Fibroblast of lung (primary cell): ENCODE data around the gene CGRRF1. TPM values are rescaled to one million over a fixed set of nuclear protein-coding genes. Genes with fewer than 3 reads are reported as not detected.

ENCODE experiments used
- DNase-seq, 2 donors: peaks; one replicate each; pipeline versions ENCODE4 v3.0.0 to v3.0.0-alpha.2; 2010; ENCODE audit warnings: low read depth in 2 of 2
- H2AFZ ChIP-seq: 2 replicates; pipeline ENCODE4 v1.5.1; 2012; ENCODE audit warnings: low read length, control low read depth, inconsistent platforms
- H3K27ac ChIP-seq: 2 replicates; pipeline ENCODE4 v1.5.1; 2011; ENCODE audit warnings: low read length, control low read depth; ENCODE audit not compliant: insufficient read depth
- H3K27me3 ChIP-seq: 2 replicates; pipeline ENCODE4 v1.5.1; 2011; ENCODE audit warnings: mild to moderate bottlenecking, low read length; ENCODE audit not compliant: control insufficient read depth, insufficient read depth
- H3K36me3 ChIP-seq: 2 replicates; pipeline ENCODE4 v1.5.1; 2011; ENCODE audit warnings: low read length; ENCODE audit not compliant: control insufficient read depth, insufficient read depth
- H3K4me1 ChIP-seq: 2 replicates; pipeline ENCODE4 v1.5.1; 2011; ENCODE audit warnings: low read length; ENCODE audit not compliant: control insufficient read depth, insufficient read depth; ENCODE audit errors: extremely low read depth
- H3K4me2 ChIP-seq: 2 replicates; pipeline ENCODE4 v1.5.1; 2011; ENCODE audit warnings: low read length, control low read depth; ENCODE audit not compliant: insufficient read depth; ENCODE audit errors: extremely low read depth
- H3K4me3 ChIP-seq, 4 experiments: fragments of 200-600 bp in 1 of 4; sonication (generic) in 1 of 4; replicated peaks in 1 of 4; 2 replicates each; pipeline ENCODE4 v1.5.1; 2011 to 2016; ENCODE audit warnings: low read length in 4 of 4, low read depth in 3 of 4, mild to moderate bottlenecking in 3 of 4, control low read depth in 2 of 4, inconsistent platforms in 1 of 4, mixed read lengths in 1 of 4; ENCODE audit not compliant: insufficient read depth in 1 of 4; ENCODE audit errors: control extremely low read depth in 1 of 4
- H3K79me2 ChIP-seq: 2 replicates; pipeline ENCODE4 v1.5.1; 2012; ENCODE audit warnings: mild to moderate bottlenecking, low read length, inconsistent platforms; ENCODE audit not compliant: control insufficient read depth, insufficient read depth
- H3K9ac ChIP-seq: 2 replicates; pipeline ENCODE4 v1.5.1; 2011; ENCODE audit warnings: mild to moderate bottlenecking, low read length, control low read depth; ENCODE audit not compliant: insufficient read depth
- H3K9me3 ChIP-seq: 2 replicates; pipeline ENCODE4 v1.5.1; 2012; ENCODE audit warnings: low read depth, low read length; ENCODE audit not compliant: control insufficient read depth, insufficient read depth
- H4K20me1 ChIP-seq: 2 replicates; pipeline ENCODE4 v1.5.1; 2011; ENCODE audit warnings: low read length; ENCODE audit not compliant: control insufficient read depth, insufficient read depth; ENCODE audit errors: extremely low read depth
- EZH2 ChIP-seq: IDR thresholded peaks from 2 replicates; pipeline ENCODE4 v1.5.1; 2012; ENCODE audit warnings: low read length, control low read depth, mild to moderate bottlenecking; ENCODE audit errors: missing control alignments
- polyA plus RNA-seq, 2 donors: library from polyadenylated mRNA; depleted of rRNA in 1 of 2; stranded (reverse) in 1 of 2; unstranded in 1 of 2; fragments of >200 nt; gene quantifications; 2 replicates each; pipeline ENCODE4 v1.2.1, GENCODE V29; 2011 to 2012; ENCODE audit warnings: missing spikeins in 1 of 2
- total RNA-seq: library from RNA; depleted of rRNA; stranded (reverse); fragments of >200 nt; gene quantifications from 2 replicates; pipeline ENCODE4 v1.2.1, GENCODE V29; 2014
- TF ChIP-seq, protein P1 (sequence below), 2 donors: IDR thresholded peaks in 1 of 2; conservative IDR thresholded peaks in 1 of 2; 1 replicate in 1 of 2; 2 replicates in 1 of 2; pipeline ENCODE4 v1.5.1; 2011 to 2012; ENCODE audit warnings: low read length in 2 of 2, control low read depth in 1 of 2, inconsistent platforms in 1 of 2, low read depth in 1 of 2, mild to moderate bottlenecking in 1 of 2

The CGRRF1 gene
- total and polyA plus RNA-seq, 2 donors (not counting 1 experiment from before 2014, with no cell fraction given), result 15.8 to 23.0 TPM

DNA sequence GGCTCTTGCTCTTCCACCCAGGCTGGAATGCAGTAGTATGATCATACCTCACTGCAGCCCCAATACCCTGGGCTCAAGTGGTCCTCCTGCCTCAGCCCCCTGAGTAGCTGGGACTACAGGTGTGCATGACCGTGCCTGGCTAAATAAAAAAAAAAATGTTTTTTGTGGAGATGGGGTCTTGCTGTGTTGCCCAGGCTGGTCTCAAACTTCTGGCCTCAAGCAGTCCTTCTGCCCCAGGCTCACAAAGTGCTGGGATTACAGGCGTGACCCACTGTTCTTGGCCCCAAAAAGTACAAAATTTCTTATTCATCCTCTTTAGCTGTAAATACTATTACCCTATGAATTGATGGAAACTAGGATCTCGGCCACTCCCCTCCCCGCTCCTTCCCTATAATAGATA, 14.7 kb downstream of the CGRRF1 start:
- Histone ChIP-seq H3K4me2 (no peak overlapping the region), H3K27ac (no peak overlapping the region), H3K4me1 (no peaks in the 10 kb centered on the region), H3K9ac (no peak overlapping the region), H3K27me3 (no peaks in the 10 kb centered on the region), H4K20me1 (no peaks in the 10 kb centered on the region), H3K9me3 (no peaks in the 10 kb centered on the region), H3K4me3 (no peak overlapping the region), H2AFZ (no peak overlapping the region), H3K36me3 (no peaks in the 10 kb centered on the region), H3K79me2 (no peaks in the 10 kb centered on the region)
- DNase-seq, result no peak
- TF ChIP-seq, protein P1, sequence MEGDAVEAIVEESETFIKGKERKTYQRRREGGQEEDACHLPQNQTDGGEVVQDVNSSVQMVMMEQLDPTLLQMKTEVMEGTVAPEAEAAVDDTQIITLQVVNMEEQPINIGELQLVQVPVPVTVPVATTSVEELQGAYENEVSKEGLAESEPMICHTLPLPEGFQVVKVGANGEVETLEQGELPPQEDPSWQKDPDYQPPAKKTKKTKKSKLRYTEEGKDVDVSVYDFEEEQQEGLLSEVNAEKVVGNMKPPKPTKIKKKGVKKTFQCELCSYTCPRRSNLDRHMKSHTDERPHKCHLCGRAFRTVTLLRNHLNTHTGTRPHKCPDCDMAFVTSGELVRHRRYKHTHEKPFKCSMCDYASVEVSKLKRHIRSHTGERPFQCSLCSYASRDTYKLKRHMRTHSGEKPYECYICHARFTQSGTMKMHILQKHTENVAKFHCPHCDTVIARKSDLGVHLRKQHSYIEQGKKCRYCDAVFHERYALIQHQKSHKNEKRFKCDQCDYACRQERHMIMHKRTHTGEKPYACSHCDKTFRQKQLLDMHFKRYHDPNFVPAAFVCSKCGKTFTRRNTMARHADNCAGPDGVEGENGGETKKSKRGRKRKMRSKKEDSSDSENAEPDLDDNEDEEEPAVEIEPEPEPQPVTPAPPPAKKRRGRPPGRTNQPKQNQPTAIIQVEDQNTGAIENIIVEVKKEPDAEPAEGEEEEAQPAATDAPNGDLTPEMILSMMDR (conservative IDR thresholded peaks at IDR 0.05 in 1 of 2, IDR thresholded peaks at IDR 0.05 in 1 of 2; ENCODE audit: low read depth in 1 of 2, low read length in 2 of 2), result no peak
- TF ChIP-seq EZH2, result no peak

DNA sequence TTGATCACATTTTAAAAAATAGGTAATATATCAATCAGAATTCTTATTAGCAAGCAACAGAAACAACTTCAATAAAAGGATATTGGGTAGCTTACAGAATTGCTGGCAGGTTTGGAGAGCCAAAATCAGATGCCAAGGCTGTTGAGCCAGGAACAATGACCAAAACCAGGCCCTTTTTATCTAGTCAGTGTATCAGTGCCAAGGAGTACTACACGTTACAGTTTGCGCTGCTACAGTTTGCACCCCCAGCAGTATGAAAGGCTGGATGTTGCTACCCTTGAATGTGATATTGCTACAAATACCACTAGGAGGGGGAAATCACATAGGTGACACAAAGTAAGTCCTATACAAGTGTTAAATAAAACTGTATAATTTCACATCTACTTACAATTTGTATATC, 19.3 kb downstream of the CGRRF1 start:
- Histone ChIP-seq H3K4me3 (no peak overlapping the region), H3K4me1 (no peaks in the 10 kb centered on the region), H3K9ac (no peak overlapping the region), H3K79me2 (no peaks in the 10 kb centered on the region), H3K27me3 (no peaks in the 10 kb centered on the region), H3K4me2 (no peak overlapping the region), H2AFZ (no peak overlapping the region), H3K36me3 (no peaks in the 10 kb centered on the region), H3K9me3 (no peaks in the 10 kb centered on the region), H3K27ac (no peak overlapping the region), H4K20me1 (no peaks in the 10 kb centered on the region)
- DNase-seq, result no peak
- TF ChIP-seq EZH2, result no peak
- TF ChIP-seq, protein P1 (conservative IDR thresholded peaks at IDR 0.05 in 1 of 2, IDR thresholded peaks at IDR 0.05 in 1 of 2; ENCODE audit: low read depth in 1 of 2, low read length in 2 of 2), result no peak

DNA sequence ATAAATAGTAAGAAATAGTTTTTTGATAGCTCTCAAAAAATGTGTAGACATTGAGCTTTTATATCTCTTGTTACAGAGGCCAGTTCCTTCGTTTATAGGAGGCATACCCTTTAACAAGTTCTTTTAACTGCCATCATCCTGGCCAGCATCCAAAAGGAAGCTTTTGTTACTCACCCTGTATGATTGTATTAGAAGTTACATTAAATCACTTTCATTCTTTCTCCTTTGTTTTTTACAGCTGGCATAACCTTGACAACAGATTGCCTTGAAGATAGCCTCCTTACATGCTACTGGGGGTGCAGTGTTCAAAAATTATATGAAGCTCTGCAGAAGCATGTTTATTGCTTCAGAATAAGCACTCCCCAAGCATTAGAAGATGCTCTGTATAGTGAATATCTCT, 20.1 kb downstream of the CGRRF1 start:
- Histone ChIP-seq H3K79me2 (no peaks in the 10 kb centered on the region), H4K20me1 (no peaks in the 10 kb centered on the region), H3K36me3 (no peaks in the 10 kb centered on the region), H3K4me1 (no peaks in the 10 kb centered on the region), H3K9me3 (no peaks in the 10 kb centered on the region), H3K27ac (no peak overlapping the region), H3K9ac (no peak overlapping the region), H2AFZ (no peak overlapping the region), H3K4me3 (no peak overlapping the region), H3K27me3 (no peaks in the 10 kb centered on the region), H3K4me2 (no peak overlapping the region)
- TF ChIP-seq, protein P1 (conservative IDR thresholded peaks at IDR 0.05 in 1 of 2, IDR thresholded peaks at IDR 0.05 in 1 of 2; ENCODE audit: low read depth in 1 of 2, low read length in 2 of 2), result no peak
- TF ChIP-seq EZH2, result no peak
- peak; percentile 39 to 61 for DNase-seq
